Activated CD8-positive, alpha-beta memory T cell treated with anti-CD3 and anti-CD28 coated beads, Interleukin-2, amount 50 U/mL, for 48 hours (primary cell): ENCODE results near the gene CTSL.

Experiments
- DNase-seq: peaks from one replicate; pipeline ENCODE4 v3.0.0-alpha.2; 2020

CTSL gene

DNA sequence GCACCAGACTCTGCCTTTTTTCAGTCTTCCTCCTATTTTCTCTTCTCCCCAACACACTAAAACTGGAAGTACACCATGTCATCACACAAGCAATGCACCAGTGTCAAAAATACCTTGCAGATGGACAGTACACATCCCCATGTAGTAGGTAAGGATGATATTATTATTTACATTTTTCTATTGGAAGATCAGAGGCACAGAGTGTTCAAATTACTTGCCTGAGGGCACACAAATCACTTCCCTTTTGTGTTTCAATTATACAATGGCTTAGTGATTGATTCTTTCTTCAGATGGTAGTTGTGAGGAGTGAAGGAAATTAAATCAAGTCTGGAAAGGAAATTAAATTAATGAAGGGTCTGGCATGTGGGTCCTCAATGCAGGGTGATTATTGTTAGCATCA lies 39.6 kb downstream of the CTSL start:
- DNase-seq: no peak

GRCh38 chr9:87766697-87767096 lies 40.8 kb downstream of the CTSL start:
- DNase-seq: no peak

DNA sequence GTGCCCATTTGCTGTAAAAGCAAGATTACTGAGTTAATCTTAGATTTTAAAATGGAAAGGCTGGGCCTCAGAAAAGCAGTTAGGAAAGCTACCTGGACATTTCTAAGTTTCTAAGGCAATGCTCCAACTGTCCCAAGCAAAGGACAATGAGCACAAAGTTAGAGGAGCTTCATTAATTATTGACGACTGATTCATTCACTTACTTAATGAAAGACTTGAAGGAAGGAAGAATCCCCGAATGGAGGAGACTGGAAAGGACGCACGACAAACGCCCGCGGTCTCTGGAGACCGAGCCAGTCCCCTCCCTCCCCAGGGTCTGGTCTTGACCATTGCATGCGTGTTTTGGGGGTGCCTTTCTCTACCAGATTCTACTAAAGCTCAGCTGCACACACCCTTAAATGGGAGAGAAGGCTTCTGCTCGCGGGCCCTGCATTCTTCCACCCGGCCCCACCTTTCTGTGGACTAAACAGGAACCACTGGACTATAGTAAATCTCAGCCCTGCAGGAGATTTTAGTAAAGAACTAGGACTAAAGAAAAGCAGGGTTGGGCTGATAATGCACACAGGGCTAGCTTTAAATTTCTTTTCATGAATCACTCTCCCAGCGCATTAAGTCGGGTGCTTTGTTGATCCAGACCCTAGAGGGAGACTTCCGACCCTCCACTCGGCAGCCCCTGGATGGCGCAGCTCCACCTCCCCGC lies 44.8 kb downstream of the CTSL start:
- no peak for DNase-seq

- DNase-seq: no peak
Observed at GRCh38 chr9:87771316-87772006, 45.5 kb downstream of the CTSL start.

- DNase-seq: no peak
Observed at GRCh38 chr9:87776481-87777379, 50.8 kb downstream of the CTSL start.

DNA sequence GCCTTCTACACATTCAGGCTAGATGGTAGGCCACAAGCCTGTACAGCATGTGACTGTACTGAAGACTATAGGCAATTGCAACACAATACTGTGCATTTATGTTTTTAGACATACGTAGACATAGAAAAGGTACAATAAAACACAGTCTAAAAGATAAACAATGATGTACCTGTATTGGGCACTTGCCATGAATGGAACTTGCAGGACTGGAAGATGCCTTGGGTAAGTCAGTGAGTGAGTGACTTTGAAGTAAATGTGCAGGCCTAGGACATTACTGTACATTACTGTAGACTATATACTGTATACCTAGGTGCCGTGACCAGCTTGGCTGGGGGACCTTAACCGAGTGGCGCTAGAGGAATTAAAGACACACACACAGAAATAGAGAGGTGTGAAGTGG lies 53.1 kb downstream of the CTSL start:
- DNase-seq: no peak
